ENCODE results near the gene HBQ1.
A peak's percentile ranks its signal among the peaks of the same experiment; 100 is the strongest.

The HBQ1 gene

DNA sequence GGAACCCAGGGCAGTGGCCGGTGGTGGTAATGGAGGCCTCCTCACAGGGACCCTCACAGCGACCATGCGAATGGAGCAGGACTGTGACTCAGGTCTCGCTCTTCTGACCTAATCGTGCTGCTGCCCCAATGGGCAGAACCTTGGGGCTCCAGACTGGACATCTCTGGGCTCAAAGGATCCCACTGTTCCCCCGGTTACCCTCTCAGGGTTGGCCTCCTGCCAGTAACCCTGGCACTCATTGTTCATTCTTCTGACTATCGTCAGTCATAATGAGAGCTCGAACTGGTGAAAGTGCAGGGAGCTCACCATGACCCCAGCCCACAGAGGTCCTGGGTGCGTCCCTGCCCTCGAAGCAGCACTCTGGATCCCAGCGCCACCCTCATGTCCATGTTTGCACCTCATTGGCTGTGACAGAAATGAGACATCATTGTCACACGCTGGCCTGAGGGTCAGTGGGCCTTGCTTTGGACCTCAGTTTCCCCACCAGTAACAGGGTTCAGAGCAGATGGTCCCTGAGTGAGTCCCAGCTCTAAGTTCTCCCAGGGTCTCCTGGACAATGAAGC is 37.8 kb upstream of the HBQ1 start:
- TF ChIP-seq, protein P1, sequence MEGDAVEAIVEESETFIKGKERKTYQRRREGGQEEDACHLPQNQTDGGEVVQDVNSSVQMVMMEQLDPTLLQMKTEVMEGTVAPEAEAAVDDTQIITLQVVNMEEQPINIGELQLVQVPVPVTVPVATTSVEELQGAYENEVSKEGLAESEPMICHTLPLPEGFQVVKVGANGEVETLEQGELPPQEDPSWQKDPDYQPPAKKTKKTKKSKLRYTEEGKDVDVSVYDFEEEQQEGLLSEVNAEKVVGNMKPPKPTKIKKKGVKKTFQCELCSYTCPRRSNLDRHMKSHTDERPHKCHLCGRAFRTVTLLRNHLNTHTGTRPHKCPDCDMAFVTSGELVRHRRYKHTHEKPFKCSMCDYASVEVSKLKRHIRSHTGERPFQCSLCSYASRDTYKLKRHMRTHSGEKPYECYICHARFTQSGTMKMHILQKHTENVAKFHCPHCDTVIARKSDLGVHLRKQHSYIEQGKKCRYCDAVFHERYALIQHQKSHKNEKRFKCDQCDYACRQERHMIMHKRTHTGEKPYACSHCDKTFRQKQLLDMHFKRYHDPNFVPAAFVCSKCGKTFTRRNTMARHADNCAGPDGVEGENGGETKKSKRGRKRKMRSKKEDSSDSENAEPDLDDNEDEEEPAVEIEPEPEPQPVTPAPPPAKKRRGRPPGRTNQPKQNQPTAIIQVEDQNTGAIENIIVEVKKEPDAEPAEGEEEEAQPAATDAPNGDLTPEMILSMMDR (conservative IDR thresholded peaks at IDR 0.05; ENCODE audit: low read depth, low read length), result no peak
- no peak overlapping the region for H3K4me3 ChIP-seq (ENCODE audit: low read depth, low read length)
- no peak for DNase-seq (ENCODE audit: low read depth)

DNA sequence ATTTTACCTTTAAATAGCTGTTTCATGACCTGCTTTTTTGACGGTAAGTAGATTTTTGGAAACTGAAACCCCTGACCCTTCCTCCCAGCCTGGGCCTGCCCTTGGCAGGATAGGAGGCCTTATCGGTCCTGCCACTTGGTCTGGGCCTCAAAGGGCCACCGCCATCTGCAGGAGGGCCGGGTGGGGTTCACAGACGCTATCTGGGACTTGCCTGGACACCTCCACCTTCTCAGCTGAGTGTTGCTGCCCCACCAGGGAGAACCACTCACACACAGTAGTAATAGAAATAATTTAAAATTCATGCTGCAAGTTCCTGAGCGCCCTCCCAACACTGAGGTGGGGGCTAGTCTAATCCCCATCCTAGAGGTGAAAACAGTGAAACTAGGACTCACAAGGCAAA is 37.2 kb upstream of the HBQ1 start:
- TF ChIP-seq, protein P1 (conservative IDR thresholded peaks at IDR 0.05; ENCODE audit: low read depth, low read length), result no peak
- H3K4me3 ChIP-seq (ENCODE audit: low read depth, low read length), result no peak overlapping the region
- DNase-seq (ENCODE audit: low read depth), result no peak

DNA sequence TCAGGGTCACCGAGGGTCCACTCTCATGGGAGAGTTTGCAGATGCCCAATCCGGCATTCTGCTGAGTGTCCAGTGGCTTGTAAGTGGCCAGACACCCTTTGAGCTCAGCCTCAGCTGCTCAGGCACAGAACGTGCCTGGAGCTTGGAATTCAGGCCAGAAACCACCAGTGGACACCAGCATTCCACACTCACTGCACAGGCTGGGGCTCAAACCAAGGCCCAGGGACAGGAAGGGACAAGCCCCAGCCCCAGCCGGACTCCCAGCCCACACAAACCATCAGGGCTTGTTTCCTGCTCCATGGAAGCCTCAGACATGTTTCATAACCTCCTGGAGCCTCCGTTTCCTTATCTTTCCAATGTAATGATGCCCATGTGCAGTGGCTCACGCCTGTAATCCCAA is 36.8 kb upstream of the HBQ1 start:
- TF ChIP-seq, protein P1 (conservative IDR thresholded peaks at IDR 0.05; ENCODE audit: low read depth, low read length), result no peak
- no peak for DNase-seq (ENCODE audit: low read depth)
- H3K4me3 ChIP-seq (ENCODE audit: low read depth, low read length), result no peak overlapping the region

DNA sequence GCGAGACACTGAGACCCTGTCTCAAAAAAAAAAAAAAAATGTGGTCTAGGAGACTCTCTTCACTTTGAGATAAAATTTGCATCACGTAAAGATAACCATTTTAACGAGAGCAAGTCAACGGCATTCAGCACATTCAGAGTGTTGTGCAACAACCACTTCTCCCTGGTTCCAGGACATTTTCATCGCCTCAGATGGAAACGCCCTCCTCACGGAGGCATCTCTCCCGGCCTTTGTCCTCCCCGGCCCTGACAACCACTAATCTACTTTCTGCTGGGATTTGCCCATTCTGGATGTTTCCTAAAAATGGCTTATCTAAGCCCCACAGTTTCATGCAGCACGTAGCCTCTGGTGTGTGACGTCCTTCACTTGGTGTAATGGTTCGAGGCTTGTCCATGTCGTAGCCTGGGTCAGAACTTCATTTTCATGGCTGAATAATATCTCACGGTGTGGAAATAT is 35.4 kb upstream of the HBQ1 start:
- no peak overlapping the region for H3K4me3 ChIP-seq (ENCODE audit: low read depth, low read length)
- DNase-seq (ENCODE audit: low read depth), result no peak
- TF ChIP-seq, protein P1 (conservative IDR thresholded peaks at IDR 0.05; ENCODE audit: low read depth, low read length), result no peak

DNA sequence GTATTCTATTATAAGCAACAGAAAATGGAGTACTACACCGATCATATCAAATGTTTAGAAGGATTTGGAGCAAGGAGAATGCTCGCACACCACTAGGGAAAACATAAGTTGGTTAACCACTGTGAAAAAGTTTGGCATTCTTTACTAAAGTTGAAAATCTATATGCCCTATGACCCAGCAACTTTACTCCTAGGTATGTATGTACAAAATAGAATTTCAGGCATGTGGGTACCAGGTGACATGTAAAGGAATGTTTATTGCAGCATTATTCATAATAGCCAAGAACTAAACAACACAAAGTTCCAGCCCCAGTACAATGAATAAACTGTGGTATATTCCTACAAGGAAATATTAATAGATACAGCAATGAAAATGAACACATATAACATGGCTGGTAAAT is 33.6 kb upstream of the HBQ1 start:
- TF ChIP-seq, protein P1 (conservative IDR thresholded peaks at IDR 0.05; ENCODE audit: low read depth, low read length), result no peak
- DNase-seq (ENCODE audit: low read depth), result no peak
- no peak overlapping the region for H3K4me3 ChIP-seq (ENCODE audit: low read depth, low read length)

DNA sequence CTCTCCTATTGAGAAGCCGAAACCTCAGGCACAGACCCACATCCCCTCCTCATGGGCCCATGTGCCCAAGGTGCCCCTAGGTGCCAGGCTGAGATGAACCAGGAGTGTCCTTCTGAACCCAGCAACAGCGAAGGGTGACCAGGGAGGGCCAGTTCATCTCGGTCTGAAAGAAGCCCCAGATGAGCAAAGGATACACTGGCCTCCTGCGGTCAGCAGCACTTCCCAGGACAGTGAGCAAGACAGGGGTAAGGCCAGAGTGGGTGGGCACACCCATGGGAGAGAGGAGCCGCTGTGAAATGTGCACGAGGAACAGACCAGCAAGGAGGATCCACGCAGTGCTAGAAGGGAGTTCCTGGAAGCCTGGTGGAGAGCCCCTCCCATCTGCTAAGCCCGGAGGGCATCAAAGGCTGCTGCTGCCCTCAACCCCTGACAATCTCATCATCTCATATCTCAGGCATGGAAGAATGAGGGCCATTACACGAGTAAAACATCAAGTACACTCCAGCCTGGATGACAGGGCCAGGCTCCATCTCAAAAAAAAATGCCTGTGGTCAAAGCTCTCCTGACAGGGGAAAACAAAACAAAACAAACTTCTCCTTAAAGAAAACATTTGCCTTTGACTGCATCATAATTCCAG is 31.1 kb upstream of the HBQ1 start:
- H3K4me3 ChIP-seq (ENCODE audit: low read depth, low read length), result no peak overlapping the region
- TF ChIP-seq, protein P1 (conservative IDR thresholded peaks at IDR 0.05; ENCODE audit: low read depth, low read length), result no peak
- peak; percentile 30 for DNase-seq (ENCODE audit: low read depth)
